HT1080 (cell line): ENCODE data around the gene TBC1D12. TPM values are rescaled to one million over a fixed set of nuclear protein-coding genes. Genes with fewer than 3 reads are reported as not detected.

ENCODE experiments used
- DNase-seq: peaks from one replicate; pipeline ENCODE4 v3.0.0-alpha.2; 2015; ENCODE audit warnings: low read depth
- total RNA-seq: library from RNA; depleted of rRNA; stranded (reverse); fragments of >200 nt; shearing (Covaris generic); gene quantifications from 2 replicates; pipeline ENCODE4 v1.2.3, GENCODE V29; 2014

The TBC1D12 gene
- total RNA-seq, 1 experiment from 2014 or later, result 4.6 TPM

DNA sequence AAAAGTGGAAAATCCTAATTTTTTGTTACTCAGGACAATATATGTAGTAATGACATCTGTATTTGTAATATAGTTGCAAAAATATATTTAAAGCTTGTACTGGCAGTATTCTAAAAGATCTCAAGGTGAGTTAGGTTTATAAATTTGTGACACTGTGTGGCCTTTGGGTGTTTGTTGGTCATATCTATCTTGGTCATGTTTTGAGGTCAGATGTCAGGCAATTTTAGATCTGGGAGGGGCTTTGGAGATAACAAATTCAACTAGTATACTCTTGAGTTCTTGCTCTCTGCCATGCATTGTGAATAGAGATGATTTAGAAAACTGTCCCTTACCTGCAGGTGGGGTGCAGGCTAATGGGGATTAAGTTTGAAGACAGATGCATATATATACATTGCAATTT, 3.1 kb downstream of the TBC1D12 start:
- no peak for DNase-seq

DNA sequence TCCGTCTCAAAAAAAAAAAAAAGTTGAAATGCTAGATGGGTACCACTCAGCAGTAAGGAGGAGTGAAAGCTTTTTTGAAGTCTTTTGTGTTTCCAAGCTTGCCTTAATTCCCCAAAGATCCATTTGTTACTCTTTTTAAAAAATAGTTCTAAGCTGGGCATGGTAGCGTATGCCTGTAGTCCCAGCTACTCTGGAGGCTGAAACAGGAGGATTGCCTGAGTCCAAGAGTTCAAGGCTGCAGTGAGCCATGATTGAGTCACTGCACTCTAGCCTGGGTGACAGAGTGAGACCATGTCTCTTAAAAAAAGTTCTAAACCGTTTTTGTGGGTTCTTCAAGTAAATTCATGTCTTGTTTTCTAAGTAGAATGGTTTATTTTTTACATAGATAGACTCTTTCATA, 5.3 kb downstream of the TBC1D12 start:
- DNase-seq, result no peak

DNA sequence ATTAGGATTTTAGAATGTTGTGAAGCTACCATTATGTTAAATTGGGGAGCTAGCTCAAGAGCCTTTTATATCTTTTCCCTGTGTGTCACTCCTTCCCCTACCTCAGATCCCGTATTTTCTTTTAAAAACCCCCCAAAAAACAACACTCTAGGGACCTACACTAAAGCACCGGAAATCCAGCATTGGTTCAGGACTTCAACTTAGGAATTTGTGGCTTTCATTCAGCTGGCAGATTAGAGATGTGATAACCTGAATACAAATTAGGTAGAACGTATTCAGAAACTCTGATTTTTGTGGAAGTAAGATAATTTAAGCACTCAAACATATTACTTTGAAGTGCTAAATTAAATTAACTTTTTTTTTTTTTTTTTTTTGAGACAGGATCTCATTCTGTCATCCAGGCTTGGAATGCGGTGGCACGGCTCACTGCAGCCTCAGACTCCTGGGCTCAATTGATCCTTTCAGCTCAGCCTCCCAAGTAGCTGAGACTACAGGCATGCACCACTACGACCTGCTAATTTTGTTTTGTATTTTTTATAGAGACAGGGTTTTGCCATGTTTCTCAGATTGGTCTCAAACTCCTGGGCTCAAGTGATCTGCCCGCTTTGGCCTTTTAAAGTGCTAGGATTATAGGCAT, 6.8 kb downstream of the TBC1D12 start:
- no peak for DNase-seq

DNA sequence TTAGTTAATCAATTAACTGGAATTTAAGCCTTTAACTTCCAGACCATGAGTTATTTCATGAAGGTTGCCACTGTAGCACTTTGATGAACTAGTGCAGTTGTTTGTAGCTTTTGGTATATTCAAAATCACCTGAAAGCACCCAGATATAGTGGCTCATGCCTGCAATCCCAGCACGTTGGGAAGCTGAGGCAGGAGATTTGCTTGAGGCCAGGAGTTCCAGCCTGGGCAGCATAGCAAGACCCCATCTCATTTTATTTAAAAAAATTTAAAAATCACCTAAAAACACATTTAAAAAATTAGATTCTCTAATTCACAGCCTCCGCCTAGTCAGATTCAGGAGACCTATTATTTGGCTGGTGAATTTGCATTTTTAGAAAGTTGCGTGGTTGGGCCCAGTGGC, 9.0 kb downstream of the TBC1D12 start:
- no peak for DNase-seq

DNA sequence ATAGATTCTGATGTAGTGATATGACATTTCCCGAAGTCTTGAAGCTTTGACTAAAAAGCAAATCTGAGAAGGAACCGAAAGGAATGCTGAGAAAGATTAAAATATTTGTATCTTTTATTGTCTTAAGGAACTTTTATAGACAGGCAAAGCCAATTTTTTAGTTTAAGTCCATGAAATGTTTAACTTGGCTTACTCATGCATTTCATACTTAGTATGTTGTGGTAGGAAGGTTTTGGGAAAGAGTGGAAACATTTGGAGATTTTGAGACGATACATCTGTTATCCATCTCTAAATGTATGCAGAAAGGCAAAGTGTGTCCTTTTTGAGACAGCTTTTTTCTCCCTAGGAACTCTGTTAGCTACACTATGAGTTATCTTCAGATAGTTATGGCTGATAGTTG, 10.1 kb downstream of the TBC1D12 start:
- no peak for DNase-seq

DNA sequence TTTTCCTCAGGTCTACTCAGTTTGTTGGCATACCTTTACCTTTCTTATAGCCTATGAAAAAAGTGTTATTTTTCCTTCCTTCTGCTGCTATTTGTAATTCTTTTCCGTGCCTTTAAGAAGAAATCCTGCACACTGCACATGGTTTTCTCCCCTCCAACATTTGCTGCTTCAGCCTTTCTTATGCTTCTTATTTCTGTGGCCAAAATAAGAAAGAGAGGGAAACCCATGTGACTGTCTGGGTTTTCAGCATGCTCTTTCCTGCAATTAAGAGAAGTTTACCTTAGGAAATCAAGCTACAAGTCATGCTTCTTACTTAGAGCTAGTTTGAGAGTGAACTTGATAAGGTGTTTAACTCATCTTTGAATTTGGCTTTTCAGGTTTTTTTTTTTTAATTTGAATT, 11.0 kb downstream of the TBC1D12 start:
- DNase-seq, result no peak

DNA sequence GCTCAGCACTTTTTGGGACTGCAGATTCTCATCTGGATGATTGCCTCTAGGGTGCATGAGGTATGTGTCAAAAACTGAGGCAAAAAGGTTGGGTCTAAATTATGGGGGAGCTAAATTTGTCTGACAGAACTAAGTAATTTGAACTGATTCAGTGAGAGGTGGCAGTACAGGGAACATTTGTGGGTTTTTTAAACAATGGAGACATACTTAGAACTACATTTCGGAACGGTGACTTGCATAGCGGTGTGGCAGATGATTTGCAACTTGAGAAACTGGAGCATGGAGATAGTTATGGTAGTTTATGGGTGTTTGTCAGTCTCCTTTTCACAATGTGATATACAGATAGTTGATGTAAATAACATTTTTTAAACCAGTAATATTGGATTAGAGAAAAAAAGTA, 14.6 kb downstream of the TBC1D12 start:
- no peak for DNase-seq

DNA sequence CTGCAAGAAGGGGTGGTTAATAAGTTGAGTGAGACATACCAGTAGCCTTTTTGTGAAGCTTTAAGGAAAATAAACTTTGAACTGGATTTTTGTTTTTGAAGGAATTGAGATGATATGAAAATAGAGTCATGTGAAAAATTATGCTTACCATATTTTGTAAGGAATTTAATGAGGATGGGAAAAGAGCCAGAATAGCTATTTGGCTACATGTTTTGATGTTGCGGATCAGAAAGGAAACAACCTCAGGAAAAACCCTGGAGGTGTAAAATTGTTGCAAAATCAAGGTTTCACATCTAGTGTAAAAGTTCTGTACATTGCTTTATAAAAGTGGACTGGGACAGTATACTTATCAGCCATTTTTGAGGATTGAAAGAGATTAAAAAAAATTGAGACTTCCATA, 15.0 kb downstream of the TBC1D12 start:
- DNase-seq, result no peak

DNA sequence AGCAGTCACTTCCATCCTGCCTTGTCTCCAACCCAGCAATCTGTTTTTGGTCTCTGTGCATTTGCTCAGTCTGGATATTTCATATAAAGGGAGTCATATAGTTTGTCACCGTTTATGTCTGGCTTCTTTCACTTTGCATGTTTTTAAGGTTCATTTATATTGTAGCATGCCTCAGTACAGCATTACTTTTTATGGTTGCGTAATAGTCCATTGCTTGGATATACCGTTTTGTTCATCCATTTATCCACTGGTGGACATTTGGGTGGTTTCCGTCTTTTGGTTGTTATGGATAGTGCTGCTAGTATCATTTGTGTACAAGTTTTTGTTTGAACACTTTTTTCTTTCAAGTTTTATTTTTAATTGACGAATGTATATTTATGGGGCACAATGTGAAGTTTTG, 18.2 kb downstream of the TBC1D12 start:
- no peak for DNase-seq

DNA sequence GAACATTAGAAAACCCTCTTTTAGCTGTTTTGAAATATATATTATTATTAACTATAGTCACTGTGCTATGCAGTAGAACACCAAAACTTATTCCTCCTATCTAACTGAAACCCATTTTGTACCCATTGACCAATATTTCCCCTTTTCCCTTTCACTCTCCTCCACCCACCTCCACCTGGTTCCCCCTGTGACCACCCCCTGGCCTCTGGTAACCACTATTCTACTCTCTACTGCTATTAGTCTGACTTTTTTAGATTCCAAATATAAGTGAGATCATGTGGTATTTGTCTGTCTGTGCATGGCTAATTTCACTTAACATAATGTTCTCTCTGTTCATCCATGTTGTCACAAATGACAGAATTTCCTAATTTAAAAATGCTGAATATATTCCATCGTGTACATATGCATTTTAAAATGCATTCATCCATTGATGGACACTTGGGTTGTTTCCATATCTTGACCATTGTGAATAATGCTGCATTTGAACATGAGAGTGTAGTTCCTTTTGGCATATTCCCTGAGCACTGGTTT, 18.7 kb downstream of the TBC1D12 start:
- no peak for DNase-seq

DNA sequence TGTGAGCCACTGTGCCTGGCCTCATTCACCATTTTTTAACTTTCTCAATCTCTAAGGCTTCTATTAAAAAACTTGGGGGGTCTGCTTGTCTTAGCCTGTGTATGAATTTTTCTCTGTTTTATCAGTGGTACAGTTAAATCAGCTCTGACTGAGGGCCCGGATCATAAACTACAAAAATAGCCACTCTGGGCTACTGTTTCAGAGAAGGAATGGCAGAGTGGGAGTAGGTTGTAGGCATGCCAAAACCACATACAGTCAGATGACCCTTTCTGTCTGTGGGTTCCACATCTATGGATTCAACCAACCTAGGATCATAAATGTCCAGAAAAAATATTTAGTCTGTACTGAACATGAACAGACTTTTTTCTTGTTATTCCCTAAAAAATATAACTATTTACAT, 21.3 kb downstream of the TBC1D12 start:
- no peak for DNase-seq

DNA sequence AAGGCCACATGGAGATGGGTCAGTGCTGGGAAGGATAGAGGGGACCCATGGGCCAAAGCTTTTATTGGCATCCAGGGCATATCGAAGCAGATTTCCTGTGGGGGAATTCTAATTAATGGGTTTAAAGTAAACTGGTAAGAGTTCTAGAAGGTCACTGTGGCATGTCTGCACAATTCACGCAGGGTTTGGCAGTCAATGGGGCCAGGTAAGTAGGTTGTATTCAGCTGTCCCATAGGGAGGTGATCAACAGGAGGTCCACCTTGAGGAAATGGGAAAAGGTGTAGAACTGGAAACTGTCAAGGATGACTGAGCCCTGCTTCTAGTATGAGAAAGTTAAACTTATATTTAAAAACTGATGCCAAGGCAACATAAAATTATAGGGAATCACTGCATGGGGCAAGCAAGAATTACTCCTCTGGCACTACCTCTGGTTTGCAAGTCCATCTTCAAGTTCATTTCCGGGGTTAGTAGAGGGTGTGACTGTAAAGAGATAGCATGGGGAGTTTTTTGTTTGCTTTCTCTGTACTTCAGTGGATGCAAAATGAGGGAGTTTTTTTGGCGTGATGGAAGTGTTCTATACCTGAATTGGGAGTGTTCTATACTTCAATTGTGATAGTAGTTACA, 22.5 kb downstream of the TBC1D12 start:
- no peak for DNase-seq

DNA sequence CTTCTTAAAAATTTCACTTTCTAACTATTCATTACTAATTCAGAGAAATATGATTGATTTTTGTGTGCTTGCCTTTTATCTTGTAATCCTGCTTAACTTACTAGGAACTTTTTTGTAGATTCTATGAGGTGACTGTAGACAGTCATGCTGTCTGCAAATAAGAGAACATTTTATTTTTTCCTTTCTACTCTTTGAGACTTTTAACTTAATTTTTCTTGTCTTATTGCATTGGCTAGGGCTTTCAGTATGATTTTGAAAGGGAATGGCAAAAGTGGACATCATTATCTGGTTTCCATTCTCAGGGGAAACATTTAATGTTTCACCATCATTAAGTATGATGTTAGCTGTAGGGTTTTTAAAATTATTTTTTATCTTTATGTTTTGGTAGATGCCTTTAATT, 23.6 kb downstream of the TBC1D12 start:
- DNase-seq, result no peak

DNA sequence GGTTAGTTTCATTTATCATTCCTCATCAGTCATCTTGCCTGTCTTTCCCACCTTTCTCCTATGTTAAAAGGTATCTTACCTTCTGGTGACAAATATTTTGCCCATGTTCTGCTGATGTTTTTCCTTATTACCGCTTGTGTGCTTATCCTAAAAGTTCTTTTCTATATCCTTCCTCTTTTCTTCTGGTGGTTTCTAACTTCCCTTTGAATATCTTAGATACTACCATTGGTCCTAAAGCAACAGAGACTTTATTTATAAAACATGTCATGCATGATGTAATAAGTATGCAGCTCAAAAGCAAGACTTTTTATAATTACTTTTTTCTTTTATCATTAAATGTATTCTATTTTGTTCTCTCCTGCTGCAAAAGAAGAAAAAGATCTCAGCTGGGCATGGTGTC, 24.8 kb downstream of the TBC1D12 start:
- DNase-seq, result no peak

DNA sequence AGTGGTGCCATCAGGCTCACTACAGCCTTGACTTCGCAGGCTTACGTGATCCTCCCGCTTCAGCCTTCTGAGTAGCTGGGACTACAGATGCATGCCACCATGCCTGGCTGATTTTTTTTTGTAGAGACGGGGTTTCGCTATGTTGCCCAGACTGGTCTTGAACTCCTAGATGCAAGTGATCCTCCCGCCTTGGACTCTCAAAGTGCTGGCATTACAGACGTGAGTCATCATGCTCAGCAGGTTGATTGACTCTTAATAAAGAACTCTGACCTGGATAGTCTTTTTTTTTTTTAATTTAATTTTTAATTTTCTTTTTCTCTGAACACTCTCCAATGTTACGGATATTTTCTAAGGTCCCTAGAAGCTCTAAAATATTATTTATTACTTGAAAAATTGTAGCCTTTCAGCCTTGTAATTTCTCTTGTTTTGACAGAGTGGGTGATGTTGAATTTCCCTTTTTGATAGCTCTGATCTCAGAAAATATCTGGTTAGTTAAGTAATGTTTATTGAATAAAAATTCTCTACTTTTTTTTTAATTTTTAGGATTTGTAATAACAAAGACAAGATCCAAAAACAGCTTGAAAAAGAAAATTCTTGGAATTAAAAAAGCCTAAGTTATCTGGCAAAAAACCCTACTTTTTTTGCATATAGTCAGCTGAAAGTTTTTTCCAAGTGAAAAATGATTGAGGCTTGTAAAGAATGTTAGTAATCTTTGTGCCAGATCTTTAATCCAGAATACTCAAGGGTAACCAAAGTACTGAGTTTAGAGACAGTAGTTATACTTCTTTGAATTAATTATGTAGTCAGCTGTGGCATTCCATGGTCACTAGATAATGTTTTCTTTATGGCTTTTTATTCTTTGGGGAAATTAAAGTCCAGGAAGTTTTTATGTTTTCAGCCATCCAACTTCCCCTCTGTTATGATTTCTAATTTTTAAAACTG, 26.7 kb downstream of the TBC1D12 start:
- DNase-seq, result no peak

DNA sequence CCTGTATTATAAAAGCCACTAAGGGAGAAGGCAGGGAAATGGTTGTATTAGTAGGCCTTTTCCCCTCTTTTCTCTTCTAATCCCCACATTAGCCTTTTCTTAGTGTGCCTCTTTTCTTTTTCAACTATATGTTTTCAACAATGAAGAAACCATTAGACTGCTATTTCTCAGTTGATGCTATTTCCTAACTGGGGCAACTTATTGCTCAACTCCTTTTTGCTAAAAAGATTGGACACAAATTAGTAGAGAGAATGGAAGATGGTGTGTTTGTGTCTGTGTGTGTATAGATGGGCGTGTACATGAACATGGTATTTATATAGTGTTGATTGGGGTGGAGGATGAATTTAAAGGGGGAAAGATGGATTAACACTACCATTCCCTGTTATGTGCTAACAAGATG, 28.4 kb downstream of the TBC1D12 start:
- DNase-seq, result no peak

DNA sequence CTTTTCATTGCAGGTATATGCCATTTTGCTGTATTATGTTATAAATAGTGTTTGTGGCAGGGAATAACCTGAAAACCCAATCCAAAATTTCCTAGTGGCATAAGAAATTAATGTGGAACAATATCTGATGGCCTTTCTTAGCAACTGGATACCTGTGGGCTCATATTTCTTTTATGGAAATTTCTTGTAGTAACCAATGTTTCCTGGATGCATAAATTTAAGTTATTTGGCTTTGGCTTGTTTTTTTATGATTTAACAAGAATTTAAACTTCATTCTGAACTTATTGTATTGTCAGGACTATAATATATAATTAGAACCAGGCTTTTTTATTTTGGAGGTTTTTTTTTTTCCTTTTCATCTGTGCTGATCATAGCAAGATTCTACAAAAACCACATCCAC, 30.1 kb downstream of the TBC1D12 start:
- DNase-seq, result no peak

DNA sequence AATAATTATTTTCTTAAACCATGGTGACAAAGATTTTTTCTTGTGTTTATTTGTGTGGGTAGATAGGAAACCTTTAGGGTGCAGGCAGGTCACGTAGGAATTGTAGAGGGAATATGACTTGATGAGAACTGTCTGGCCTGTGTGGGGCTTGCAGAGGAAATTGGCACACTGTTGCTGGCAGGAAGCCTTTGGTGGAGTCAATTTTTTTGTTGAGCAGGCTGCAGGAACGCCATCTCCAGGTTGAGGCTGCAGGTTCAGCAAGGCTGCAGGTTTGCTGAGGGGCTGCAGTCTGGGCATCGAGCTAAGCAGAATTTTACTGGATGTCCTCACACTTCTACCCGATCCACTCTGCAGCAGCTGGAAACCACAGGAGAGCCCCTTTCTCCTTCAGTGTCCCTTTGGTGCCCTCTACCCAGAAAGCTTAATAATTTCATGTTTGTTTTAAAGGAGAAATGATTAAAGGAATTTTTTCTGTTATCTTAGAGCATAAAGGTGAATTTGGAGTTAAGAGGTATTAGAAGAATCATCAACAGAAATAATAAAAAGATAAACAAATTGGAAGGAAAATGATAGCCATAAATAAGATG, 37.0 kb downstream of the TBC1D12 start:
- peak; percentile 51 for DNase-seq

DNA sequence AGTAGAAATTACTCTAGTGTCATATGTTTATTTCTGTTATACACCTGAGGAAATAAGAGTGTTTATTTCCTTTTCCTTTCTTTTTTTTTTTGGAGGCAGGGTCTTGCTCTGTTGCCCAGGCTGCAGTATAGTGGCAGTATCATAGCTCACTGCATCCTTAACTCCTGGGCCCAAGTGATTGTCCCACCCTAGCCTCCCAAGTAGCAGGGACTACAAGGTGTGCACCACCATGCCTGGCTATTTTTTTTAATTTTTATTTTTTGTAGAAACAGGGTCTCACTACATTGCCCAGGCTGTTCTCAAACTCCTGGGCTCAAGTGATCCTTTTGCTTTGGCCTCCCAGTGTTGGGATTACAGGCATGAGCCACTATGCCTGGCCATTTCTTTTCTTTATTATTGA, 37.8 kb downstream of the TBC1D12 start:
- no peak for DNase-seq

DNA sequence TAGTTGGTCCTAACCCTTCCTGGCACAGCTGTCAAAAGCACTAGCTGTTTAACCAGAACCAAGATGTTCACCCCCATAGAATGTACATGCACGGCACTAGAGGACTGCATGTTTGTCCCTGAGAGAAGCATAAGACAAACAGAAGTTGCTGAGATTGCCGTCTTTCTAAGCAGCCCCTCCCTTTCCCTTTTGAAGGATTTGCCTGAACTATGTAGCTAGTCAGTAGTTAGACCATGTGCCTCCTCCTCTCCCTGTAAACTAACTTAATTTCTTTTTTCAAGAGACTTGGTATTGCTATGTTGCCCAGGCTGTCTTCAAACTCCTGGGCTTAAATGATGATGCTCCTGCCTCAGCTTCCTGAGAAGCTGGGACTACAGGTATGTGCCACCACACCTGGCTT, 40.7 kb downstream of the TBC1D12 start:
- DNase-seq, result no peak

DNA sequence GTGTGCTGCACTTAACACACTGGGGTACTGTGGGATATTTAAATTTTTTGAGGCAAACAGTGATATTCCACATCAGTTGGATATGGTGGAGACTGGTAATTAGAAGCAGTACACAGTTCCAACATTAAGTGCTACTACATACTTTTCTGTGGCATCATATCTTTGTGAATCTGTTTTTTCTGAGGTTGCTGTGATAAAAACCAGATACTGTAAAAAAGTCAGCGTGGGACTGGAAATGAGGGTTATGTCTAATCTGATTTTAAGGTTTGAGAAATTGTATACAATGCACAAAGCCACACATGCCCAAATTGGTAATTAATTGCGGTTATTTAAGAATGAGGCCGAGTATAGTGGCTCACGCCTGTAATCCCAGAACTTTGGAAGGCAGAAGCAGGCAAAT, 41.2 kb downstream of the TBC1D12 start:
- DNase-seq, result no peak

DNA sequence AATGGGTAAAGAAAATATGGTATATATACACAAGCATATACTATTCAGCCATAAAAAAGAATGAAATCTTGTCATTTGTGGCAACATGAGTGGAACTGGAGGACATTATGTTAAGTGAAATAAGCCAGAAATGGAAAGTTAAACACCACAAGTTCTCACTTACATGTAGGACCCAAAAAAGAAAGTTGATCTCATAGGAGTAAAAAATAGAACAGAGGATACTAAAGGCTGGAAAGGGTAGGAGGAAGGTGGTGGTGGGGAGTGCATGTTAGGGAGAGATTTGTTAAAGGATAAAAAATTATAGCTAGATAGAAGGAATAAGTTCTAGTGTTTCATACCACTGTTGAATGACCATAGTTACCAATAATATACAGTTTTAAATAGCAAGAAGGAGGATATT, 48.4 kb downstream of the TBC1D12 start:
- DNase-seq, result no peak
